Esophagus muscularis mucosa (tissue), 4 donors: ENCODE measurements around the gene CATSPERE. TPM values are rescaled to one million over a fixed set of nuclear protein-coding genes. Genes with fewer than 3 reads are reported as not detected.
A peak's percentile ranks its signal among the peaks of the same experiment; 100 is the strongest.

Source experiments
- DNase-seq: peaks from one replicate; pipeline ENCODE4 v3.0.0-alpha.2; 2017; ENCODE audit errors: extremely low spot score
- H3K27ac ChIP-seq, 4 donors: fragments of 200-600 bp; sonication (generic); replicated peaks in 1 of 4; 1 replicate in 3 of 4; 2 replicates in 1 of 4; pipeline ENCODE4 v1.5.1; 2016 to 2019; ENCODE audit warnings: mild to moderate bottlenecking in 1 of 4
- H3K27me3 ChIP-seq, 4 donors: fragments of 200-600 bp; sonication (generic); one replicate each; pipeline versions ENCODE4 v1.5.1 to v1.6.0; 2016 to 2019
- H3K36me3 ChIP-seq, 4 donors: fragments of 200-600 bp; sonication (generic); one replicate each; pipeline ENCODE4 v1.5.1; 2016 to 2019
- H3K4me1 ChIP-seq, 4 donors: fragments of 200-600 bp; sonication (generic); one replicate each; pipeline ENCODE4 v1.5.1; 2016 to 2019
- H3K4me3 ChIP-seq, 4 donors: fragments of 200-600 bp; sonication (generic); 1 replicate in 2 of 4; 2 replicates in 2 of 4; pipeline ENCODE4 v1.5.1; 2016 to 2019; ENCODE audit warnings: mild to moderate bottlenecking in 4 of 4, moderate library complexity in 1 of 4
- H3K9me3 ChIP-seq, 4 donors: fragments of 200-600 bp; sonication (generic); 1 replicate in 3 of 4; 2 replicates in 1 of 4; pipeline ENCODE4 v1.5.1; 2016 to 2019
- EP300 ChIP-seq: sonication (generic); formaldehyde crosslinking; IDR thresholded peaks from one replicate; pipeline ENCODE4 v1.6.1; 2017; ENCODE audit warnings: antibody characterized with exemption
- POLR2A ChIP-seq: fragments of 450-650 bp; IDR thresholded peaks from one replicate; pipeline ENCODE4 v1.6.1; 2017; ENCODE audit warnings: antibody characterized with exemption, moderate library complexity, mild to moderate bottlenecking, low read depth
- POLR2AphosphoS5 ChIP-seq, 2 donors: sonication (generic); formaldehyde crosslinking; IDR thresholded peaks; one replicate each; pipeline ENCODE4 v1.6.1; 2017; ENCODE audit warnings: antibody characterized with exemption in 2 of 2
- WGBS: methylation state at CpG from one replicate; pipeline ENCODE4 v1.1.5; 2018; 5-methylcytosine and 5-hydroxymethylcytosine counted together
- intact Hi-C: fragments of 100-400 bp; cut with DNase I; formaldehyde crosslinking; loops from one replicate; pipeline ENCODE4 v1.15.1; 2023
- total RNA-seq, 4 donors: library from RNA; depleted of rRNA; stranded (reverse); fragments of >200 nt; gene quantifications; one replicate each; pipeline versions ENCODE4 v1.1.0 to v1.2.1, GENCODE V29; 2016
- TF ChIP-seq, protein P1 (sequence below), 3 experiments: fragments of 200-600 bp in 2 of 3; fragments of 450-650 bp in 1 of 3; sonication (generic) in 2 of 3; IDR thresholded peaks; one replicate each; pipeline ENCODE4 v1.5.1; 2017 to 2019; ENCODE audit warnings: antibody characterized with exemption in 3 of 3, mild to moderate bottlenecking in 2 of 3, moderate library complexity in 1 of 3

Gene CATSPERE
- total RNA-seq, 4 donors from 2014 or later = 1.4 to 3.5 (median 2.1) TPM

DNA sequence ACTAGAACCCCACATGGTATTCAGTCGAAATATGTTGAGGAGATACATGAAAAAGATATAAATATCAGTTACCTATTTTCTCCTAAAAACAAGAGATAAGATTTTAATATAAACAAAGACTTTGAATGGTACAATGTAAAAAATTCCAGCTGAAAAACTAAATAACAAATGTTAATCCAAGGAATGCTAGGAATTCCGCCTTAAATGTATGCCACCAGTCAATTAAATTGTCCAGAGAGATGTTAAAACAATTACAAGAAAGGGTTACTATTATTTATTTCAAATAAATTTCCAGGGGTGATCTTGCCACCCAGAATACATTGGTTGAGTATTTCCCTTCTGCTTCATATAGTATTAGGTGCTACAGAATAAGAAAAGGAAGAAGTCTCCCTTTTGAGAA lies 13.5 kb upstream of the CATSPERE start:
- intact Hi-C loops = loop anchor here (10.0 kb wide), 1 partner anchor 403 kb away; no protein-coding TSS in a partner anchor
- H3K4me3 ChIP-seq = no peak overlapping the region
- no peak for TF ChIP-seq POLR2A
- TF ChIP-seq EP300 = no peak
- TF ChIP-seq POLR2AphosphoS5 (IDR thresholded peaks at IDR 0.05) = no peak
- TF ChIP-seq, protein P1, sequence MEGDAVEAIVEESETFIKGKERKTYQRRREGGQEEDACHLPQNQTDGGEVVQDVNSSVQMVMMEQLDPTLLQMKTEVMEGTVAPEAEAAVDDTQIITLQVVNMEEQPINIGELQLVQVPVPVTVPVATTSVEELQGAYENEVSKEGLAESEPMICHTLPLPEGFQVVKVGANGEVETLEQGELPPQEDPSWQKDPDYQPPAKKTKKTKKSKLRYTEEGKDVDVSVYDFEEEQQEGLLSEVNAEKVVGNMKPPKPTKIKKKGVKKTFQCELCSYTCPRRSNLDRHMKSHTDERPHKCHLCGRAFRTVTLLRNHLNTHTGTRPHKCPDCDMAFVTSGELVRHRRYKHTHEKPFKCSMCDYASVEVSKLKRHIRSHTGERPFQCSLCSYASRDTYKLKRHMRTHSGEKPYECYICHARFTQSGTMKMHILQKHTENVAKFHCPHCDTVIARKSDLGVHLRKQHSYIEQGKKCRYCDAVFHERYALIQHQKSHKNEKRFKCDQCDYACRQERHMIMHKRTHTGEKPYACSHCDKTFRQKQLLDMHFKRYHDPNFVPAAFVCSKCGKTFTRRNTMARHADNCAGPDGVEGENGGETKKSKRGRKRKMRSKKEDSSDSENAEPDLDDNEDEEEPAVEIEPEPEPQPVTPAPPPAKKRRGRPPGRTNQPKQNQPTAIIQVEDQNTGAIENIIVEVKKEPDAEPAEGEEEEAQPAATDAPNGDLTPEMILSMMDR (IDR thresholded peaks at IDR 0.05) = no peak
- WGBS = 92% methylated on average over 2 of the region's 2 CpGs
- H3K4me1 ChIP-seq = peaks cover 31 to 81% (median 77%) of the 10 kb centered on the region in 4 donors
- H3K27ac ChIP-seq = peak overlapping the region; percentile 96 to 97 (median 96)
- H3K36me3 ChIP-seq = peaks cover 0 to 5% (median 0%) of the 10 kb centered on the region in 4 donors
- H3K9me3 ChIP-seq = no peaks in the 10 kb centered on the region
- H3K27me3 ChIP-seq = no peaks in the 10 kb centered on the region
- no peak for DNase-seq

DNA sequence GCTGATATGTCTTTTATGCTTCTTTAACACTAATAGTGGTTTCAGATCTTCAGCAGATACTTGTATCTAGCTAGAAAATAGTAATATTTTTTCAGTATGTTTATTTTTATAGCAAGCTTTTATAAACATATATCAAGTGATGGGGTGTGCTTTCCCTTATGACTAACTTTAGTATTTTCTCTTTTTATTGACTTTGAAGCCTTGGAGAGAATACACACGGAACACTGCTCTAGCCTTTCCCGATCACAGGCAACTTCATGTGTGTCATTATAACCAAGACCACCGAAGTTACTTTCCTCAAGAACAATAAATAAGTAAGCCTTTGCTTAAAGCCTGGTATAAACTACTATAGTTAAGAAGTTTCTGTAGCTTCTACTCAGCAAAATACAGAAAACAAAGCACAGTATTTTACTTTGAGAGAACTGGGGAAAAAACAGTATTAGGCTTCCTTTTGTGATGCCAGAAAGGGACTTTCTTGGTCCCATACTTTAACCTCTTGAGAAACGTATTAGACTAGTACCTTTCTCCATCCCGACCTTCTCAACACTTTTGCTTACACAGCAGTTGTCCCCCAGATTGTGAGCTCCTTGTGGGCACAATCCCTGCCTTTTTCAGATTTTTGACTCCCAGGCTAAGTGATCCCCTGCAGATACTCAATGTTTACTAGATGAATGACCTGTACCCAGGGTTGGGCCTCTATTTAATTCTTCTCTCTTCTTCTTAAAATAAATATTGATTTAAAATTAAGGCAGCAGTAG lies 12.6 kb upstream of the CATSPERE start:
- intact Hi-C loops = loop anchor here (10.0 kb wide), 1 partner anchor 404 kb away; no protein-coding TSS in a partner anchor
- Histone ChIP-seq H3K4me1 (peaks cover 33 to 72% (median 70%) of the 10 kb centered on the region in 4 donors), H3K4me3 (peak overlapping the region in 3 of 4 donors; percentile 3 to 8 (median 5)), H3K36me3 (peaks cover 0 to 5% (median 0%) of the 10 kb centered on the region in 4 donors), H3K9me3 (no peaks in the 10 kb centered on the region), H3K27ac (peak overlapping the region; percentile 96 to 97 (median 96)), H3K27me3 (no peaks in the 10 kb centered on the region)
- TF ChIP-seq EP300 = no peak
- no peak for DNase-seq
- WGBS = 49% methylated on average over 5 of the region's 5 CpGs

DNA sequence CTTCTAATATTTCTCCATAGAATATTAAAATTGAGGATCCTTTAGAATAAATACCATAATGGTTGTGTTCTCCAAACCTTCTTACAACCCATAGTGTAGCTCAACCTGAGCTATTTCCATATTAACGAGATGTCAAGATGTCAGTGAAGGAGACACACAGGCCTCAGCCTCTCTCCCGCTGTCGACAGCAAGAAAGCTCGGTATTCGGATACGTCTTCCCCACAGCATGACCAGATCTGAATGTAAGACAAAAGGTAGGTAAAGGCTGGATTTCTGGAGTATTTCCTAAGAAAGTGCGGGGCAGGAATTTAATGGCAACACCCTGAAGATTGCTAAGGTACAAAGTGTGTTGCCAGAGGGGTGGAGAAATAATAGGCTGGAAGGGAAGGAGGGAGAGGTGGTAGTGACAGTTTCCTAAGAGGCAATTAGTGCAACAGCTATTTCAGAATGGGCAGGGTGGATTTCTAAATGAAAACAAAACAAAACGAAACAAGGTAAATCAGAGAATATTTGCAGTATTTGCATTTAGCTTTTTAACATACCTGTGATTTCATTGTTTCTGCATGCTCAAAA lies 11.1 kb upstream of the CATSPERE start:
- peaks cover 28 to 60% (median 57%) of the 10 kb centered on the region in 4 donors for H3K4me1 ChIP-seq
- no peak for DNase-seq
- H3K36me3 ChIP-seq = peaks cover 0 to 5% (median 0%) of the 10 kb centered on the region in 4 donors
- 75% methylated on average over 8 of the region's 8 CpGs for WGBS
- peak overlapping the region; percentile 74 to 99 (median 85) for H3K4me3 ChIP-seq
- intact Hi-C loops = loop anchor here (5.0 to 10.0 kb wide), 5 partner anchors 175 to 1193 kb away; partner anchors contain the start of genes CEP170, COX20, DESI2 and SDCCAG8
- no peak for TF ChIP-seq POLR2A
- TF ChIP-seq POLR2AphosphoS5 (IDR thresholded peaks at IDR 0.05) = no peak
- no peak for TF ChIP-seq EP300
- TF ChIP-seq, protein P1 (IDR thresholded peaks at IDR 0.05) = no peak
- peak overlapping the region; percentile 96 to 97 (median 96) for H3K27ac ChIP-seq
- no peaks in the 10 kb centered on the region for H3K9me3 ChIP-seq
- no peaks in the 10 kb centered on the region for H3K27me3 ChIP-seq

DNA sequence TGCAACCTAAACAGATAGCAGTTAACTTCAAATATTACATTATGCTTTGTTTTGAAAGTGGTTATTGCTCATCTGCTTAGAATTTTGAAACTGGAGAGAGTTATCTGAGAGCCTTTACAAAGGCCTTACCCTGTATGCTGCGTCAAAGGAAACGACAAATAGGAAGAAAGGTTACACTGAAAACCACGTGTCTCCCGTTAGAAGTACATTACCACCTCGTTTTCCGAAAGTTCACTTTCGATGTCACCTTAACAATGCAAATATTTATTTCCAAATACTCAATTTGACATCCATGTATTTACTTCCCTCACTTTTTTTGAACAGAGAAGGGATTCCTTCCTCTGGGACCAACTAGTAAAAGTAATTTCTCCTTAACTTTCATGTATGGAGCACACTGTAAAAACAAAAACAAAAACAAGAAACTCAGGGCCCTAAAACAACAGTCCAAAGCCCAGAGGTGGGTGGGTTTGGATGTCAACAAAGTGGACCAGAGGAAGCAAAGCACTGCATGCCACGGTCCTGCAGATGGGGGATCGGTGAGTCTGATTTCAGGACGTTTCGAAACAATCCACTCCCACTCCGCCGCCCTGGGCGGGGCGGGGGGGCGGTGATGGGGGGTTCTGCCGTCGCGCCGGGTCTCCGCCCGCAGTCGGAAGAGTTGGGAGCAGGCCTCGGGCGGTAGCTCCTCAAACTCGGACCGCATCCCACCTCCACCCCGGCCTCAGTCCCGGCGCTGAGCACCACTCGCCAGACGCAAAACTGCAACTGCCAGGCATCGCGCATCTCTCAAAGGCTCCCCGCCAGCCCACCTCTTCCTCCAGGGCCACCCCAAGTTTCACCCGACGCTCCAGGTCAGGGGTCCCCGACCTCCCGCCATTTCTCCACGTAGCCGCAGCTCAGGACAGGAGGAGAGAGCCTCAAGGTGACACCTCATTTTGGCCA lies 10.2 kb upstream of the CATSPERE start:
- DNase-seq = peak; percentile 94
- Histone ChIP-seq H3K9me3 (no peaks in the 10 kb centered on the region), H3K36me3 (peaks cover 0 to 5% (median 0%) of the 10 kb centered on the region in 4 donors), H3K27ac (peak overlapping the region; percentile 96 to 97 (median 96)), H3K27me3 (no peaks in the 10 kb centered on the region), H3K4me3 (peak overlapping the region; percentile 74 to 99 (median 85)), H3K4me1 (peaks cover 21 to 51% (median 48%) of the 10 kb centered on the region in 4 donors)
- TF ChIP-seq POLR2A (no peak), EP300 (no peak), POLR2AphosphoS5 (IDR thresholded peaks at IDR 0.05) (peak in 1 of 2 donors; percentile 46)
- TF ChIP-seq, protein P1 (IDR thresholded peaks at IDR 0.05) = no peak
- 0% methylated on average over 23 of the region's 41 CpGs for WGBS
- intact Hi-C loops = loop anchor here (5.0 to 10.0 kb wide), 4 partner anchors 176 to 1194 kb away; partner anchors contain the start of genes CEP170, COX20, DESI2 and SDCCAG8
